Uterus (tissue), 2 donors: ENCODE measurements around the gene FMOD.

ENCODE experiments used
- POLR2A ChIP-seq, 2 donors: fragments of 450-650 bp; IDR thresholded peaks; one replicate each; pipeline ENCODE4 v1.6.1; 2016; ENCODE audit warnings: antibody characterized with exemption in 2 of 2, mild to moderate bottlenecking in 1 of 2, moderate library complexity in 1 of 2
- TF ChIP-seq, protein P1 (sequence below), 4 experiments: fragments of 200-600 bp in 2 of 4; fragments of 450-650 bp in 2 of 4; sonication (generic) in 2 of 4; IDR thresholded peaks; one replicate each; pipeline ENCODE4 v1.5.1; 2016 to 2019; ENCODE audit warnings: antibody characterized with exemption in 4 of 4, mild to moderate bottlenecking in 2 of 4, moderate library complexity in 1 of 4

DNA sequence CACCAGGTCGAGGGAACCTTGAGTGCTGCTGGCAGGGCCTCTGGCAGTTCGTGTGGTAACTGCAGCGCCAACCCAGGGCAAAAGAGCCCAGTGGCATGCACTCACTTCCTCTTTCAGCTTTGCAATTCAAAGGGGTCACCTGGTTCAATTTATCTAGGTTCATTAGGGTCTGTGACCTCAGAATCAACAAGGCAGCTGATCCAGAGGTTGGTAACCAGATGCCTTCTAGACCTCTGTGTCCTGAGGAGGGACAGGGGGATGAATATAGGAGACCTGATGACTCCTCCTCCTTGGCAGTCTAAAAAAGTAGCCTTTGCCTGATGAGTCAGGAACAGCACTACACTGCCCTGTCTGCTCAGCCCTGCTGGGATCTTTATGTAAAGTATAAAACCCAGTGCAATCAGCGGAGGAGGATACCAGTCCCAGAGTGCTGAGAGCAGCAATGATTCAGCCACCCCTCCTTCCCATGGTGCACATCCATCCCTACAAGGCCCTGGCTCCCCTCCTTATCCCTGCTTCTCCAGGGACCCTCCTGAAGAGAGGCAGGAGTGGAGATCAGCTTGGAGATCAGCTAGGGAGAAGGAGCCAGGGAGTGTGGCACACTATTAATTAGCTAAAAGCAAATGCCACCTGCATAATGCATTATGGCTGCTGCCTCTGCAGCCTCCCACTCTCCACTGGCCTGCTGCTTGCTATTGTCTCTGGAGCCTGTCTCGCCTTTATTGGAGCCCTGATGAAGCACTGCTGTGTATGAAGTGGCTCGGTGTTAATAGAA is 11.2 kb upstream of the FMOD start:
- TF ChIP-seq, protein P1, sequence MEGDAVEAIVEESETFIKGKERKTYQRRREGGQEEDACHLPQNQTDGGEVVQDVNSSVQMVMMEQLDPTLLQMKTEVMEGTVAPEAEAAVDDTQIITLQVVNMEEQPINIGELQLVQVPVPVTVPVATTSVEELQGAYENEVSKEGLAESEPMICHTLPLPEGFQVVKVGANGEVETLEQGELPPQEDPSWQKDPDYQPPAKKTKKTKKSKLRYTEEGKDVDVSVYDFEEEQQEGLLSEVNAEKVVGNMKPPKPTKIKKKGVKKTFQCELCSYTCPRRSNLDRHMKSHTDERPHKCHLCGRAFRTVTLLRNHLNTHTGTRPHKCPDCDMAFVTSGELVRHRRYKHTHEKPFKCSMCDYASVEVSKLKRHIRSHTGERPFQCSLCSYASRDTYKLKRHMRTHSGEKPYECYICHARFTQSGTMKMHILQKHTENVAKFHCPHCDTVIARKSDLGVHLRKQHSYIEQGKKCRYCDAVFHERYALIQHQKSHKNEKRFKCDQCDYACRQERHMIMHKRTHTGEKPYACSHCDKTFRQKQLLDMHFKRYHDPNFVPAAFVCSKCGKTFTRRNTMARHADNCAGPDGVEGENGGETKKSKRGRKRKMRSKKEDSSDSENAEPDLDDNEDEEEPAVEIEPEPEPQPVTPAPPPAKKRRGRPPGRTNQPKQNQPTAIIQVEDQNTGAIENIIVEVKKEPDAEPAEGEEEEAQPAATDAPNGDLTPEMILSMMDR (IDR thresholded peaks at IDR 0.05): no peak
- no peak for TF ChIP-seq POLR2A (IDR thresholded peaks at IDR 0.05)
